Calu3 (cell line): ENCODE results near the gene RGS9BP. TPM values are rescaled to one million over a fixed set of nuclear protein-coding genes. Genes with fewer than 3 reads are reported as not detected.
A peak's percentile ranks its signal among the peaks of the same experiment; 100 is the strongest.

ENCODE experiments used
- Bru-seq: library from RNA; stranded (reverse); fragments of 400-500 nt; gene quantifications from one replicate; lab custom pipeline; 2021; lab: Mats Ljungman, UMichigan
- BruChase-seq, 2 experiments: library from RNA; stranded (reverse); fragments of 400-500 nt; gene quantifications; one replicate each; lab custom pipeline; 2021; lab: Mats Ljungman, UMichigan
- BruUV-seq: library from RNA; stranded (reverse); fragments of 400-500 nt; replicated peaks from 2 replicates; lab custom pipeline; 2021; lab: Mats Ljungman, UMichigan
- CTCF ChIA-PET: fragments of 300-600 bp; sonication (Branson Sonifier 250); formaldehyde crosslinking; loops from one replicate; lab custom pipeline; 2022; ENCODE audit warnings: antibody characterized with exemption; lab: Charles Lee
- DNase-seq: peaks from one replicate; pipeline ENCODE4 v3.0.0; 2022
- H3K27ac Mint-ChIP-seq: one replicate; pipeline ENCODE4 v1.8.0; 2022; ENCODE audit warnings: mixed read lengths; ENCODE audit not compliant: unreplicated experiment
- H3K27me3 Mint-ChIP-seq: one replicate; pipeline ENCODE4 v1.8.0; 2022; ENCODE audit warnings: mixed read lengths; ENCODE audit not compliant: unreplicated experiment
- H3K36me3 Mint-ChIP-seq: one replicate; pipeline ENCODE4 v1.8.0; 2022; ENCODE audit warnings: mild to moderate bottlenecking, moderate library complexity, mixed read lengths; ENCODE audit not compliant: insufficient read depth, unreplicated experiment
- H3K4me1 Mint-ChIP-seq: one replicate; pipeline ENCODE4 v1.8.0; 2022; ENCODE audit warnings: mild to moderate bottlenecking, low read depth, mixed read lengths; ENCODE audit not compliant: unreplicated experiment
- H3K4me3 Mint-ChIP-seq: one replicate; pipeline ENCODE4 v1.8.0; 2022; ENCODE audit warnings: mild to moderate bottlenecking, low read depth, moderate library complexity, mixed read lengths; ENCODE audit not compliant: unreplicated experiment
- H3K9me3 Mint-ChIP-seq: one replicate; pipeline ENCODE4 v1.8.0; 2022; ENCODE audit warnings: low read depth, mixed read lengths; ENCODE audit not compliant: unreplicated experiment
- CTCF ChIP-seq: fragments of 200-600 bp; IDR thresholded peaks from one replicate; pipeline ENCODE4 v1.8.0; 2022; ENCODE audit warnings: antibody characterized with exemption; ENCODE audit not compliant: unreplicated experiment
- intact Hi-C: fragments of 100-400 bp; cut with micrococcal nuclease; formaldehyde crosslinking; loops from one replicate; pipeline ENCODE4 v1.10.0; 2022; ENCODE audit not compliant: unreplicated experiment
- long read RNA-seq: library from polyadenylated mRNA; stranded (forward); transcript quantifications from one replicate; pipeline ENCODE4 v2.0.0, GENCODE V29; 2022
- total RNA-seq: library from RNA; stranded (reverse); gene quantifications from 2 replicates; pipeline ENCODE4 v1.2.3, GENCODE V29; 2022

Gene RGS9BP
- 0.28 and 0.71 TPM in 2 replicates for total RNA-seq
- Bru-seq, nascent RNA: percentile 19 among the genes with signal in this experiment
- percentile 34 among the genes with signal in this experiment for BruChase-seq, experiment 1, labeled RNA remaining after a 6-hour chase
- BruChase-seq, experiment 2, labeled RNA remaining after a 2-hour chase: percentile 27 among the genes with signal in this experiment
- long read RNA-seq: 0 reads

GRCh38 chr19:32675720-32676185 is at the start of gene RGS9BP:
Gene RGS9BP, plus strand, starts transcription at chr19:32675848. Its CDS starts 416 bp downstream, at chr19:32676264.
- peak; percentile 86 for DNase-seq
- Mint-ChIP-seq H3K4me1 (peaks cover 19% of the 10 kb centered on the region), H3K9me3 (no peaks in the 10 kb centered on the region), H3K36me3 (peaks cover 27% of the 10 kb centered on the region), H3K27ac (peak within 1 kb of the TSS; percentile 79), H3K4me3 (peak within 1 kb of the TSS; percentile 85), H3K27me3 (peaks cover 25% of the 10 kb centered on the region)
- CTCF ChIA-PET: interaction anchor here (1.3 to 2.0 kb wide), 2 partner anchors 16 to 18 kb away, joined by 3 to 6 read pairs; partner anchors contain the start of gene NUDT19
- TF ChIP-seq CTCF: no peak
- intact Hi-C loops: no loop called here
- BruUV-seq: no TSS peak

GRCh38 chr19:32626969-32627368 is 48.7 kb upstream of the RGS9BP start:
- H3K36me3 Mint-ChIP-seq: peaks cover 38% of the 10 kb centered on the region
- no TSS peak for BruUV-seq
- H3K9me3 Mint-ChIP-seq: no peaks in the 10 kb centered on the region
- H3K4me1 Mint-ChIP-seq: no peaks in the 10 kb centered on the region
- CTCF ChIA-PET: no interaction called here
- no peaks in the 10 kb centered on the region for H3K27me3 Mint-ChIP-seq
- TF ChIP-seq CTCF: no peak
- no peak for DNase-seq
- H3K27ac Mint-ChIP-seq: no peak overlapping the region
- intact Hi-C loops: no loop called here
- no peak overlapping the region for H3K4me3 Mint-ChIP-seq

- H3K27ac Mint-ChIP-seq: no peak overlapping the region
- H3K9me3 Mint-ChIP-seq: no peaks in the 10 kb centered on the region
- no peak for TF ChIP-seq CTCF
- no peaks in the 10 kb centered on the region for H3K27me3 Mint-ChIP-seq
- DNase-seq: no peak
- H3K4me3 Mint-ChIP-seq: no peak overlapping the region
- intact Hi-C loops: loop anchor here (1.0 kb wide), 1 partner anchor 25 kb away; no protein-coding TSS in a partner anchor
- no peaks in the 10 kb centered on the region for H3K4me1 Mint-ChIP-seq
- CTCF ChIA-PET: no interaction called here
- no TSS peak for BruUV-seq
- peaks cover 38% of the 10 kb centered on the region for H3K36me3 Mint-ChIP-seq
Observed at GRCh38 chr19:32627714-32628270, 47.9 kb upstream of the RGS9BP start.

GRCh38 chr19:32630338-32630737 is 45.3 kb upstream of the RGS9BP start:
- H3K27ac Mint-ChIP-seq: no peak overlapping the region
- CTCF ChIA-PET: no interaction called here
- H3K36me3 Mint-ChIP-seq: peaks cover 34% of the 10 kb centered on the region
- no peak for DNase-seq
- no peak overlapping the region for H3K4me3 Mint-ChIP-seq
- no TSS peak for BruUV-seq
- H3K9me3 Mint-ChIP-seq: no peaks in the 10 kb centered on the region
- no peaks in the 10 kb centered on the region for H3K27me3 Mint-ChIP-seq
- TF ChIP-seq CTCF: no peak
- no peaks in the 10 kb centered on the region for H3K4me1 Mint-ChIP-seq
- intact Hi-C loops: no loop called here
